ENCODE data around the gene ZNF350.

ZNF350 gene

GRCh38 chr19:52022193-52022592 lies 35.6 kb upstream of the ZNF350 start:
- TF ChIP-seq SIN3A (IDR thresholded peaks at IDR 0.05; ENCODE audit: borderline replicate concordance, insufficient read depth, low read length) (no peak), POLR2AphosphoS5 (IDR thresholded peaks at IDR 0.05; ENCODE audit: low read depth, low read length) (no peak), TAF1 (IDR thresholded peaks at IDR 0.05; ENCODE audit: borderline replicate concordance, insufficient read depth, low read length) (no peak), REST (IDR thresholded peaks at IDR 0.05; ENCODE audit: insufficient read depth in 1 of 2, low read depth in 2 of 2, low read length in 2 of 2) (no peak), FOXP2 (optimal IDR thresholded peaks at IDR 0.05; ENCODE audit: borderline replicate concordance, extremely low read depth, extremely low read length, insufficient read depth) (no peak)

DNA sequence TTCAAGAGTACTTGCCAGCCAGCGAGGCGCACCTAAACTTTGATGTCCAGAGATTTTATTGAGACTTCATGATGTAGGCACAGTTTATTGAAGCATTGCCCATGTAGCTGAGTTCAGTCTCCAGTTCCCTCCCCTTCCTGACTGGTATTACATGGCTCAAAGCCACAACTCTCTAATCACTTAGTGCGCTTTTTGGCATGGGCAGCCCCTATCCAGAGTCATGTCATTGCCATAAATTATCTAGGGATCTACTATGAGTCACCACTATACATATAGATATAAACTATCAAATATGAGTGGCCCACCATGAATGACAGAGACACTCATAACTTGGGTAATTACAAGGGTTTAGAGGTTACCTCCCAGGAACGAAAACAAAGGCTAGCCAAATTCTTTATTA lies 33.9 kb upstream of the ZNF350 start:
- no peak for TF ChIP-seq SIN3A (IDR thresholded peaks at IDR 0.05; ENCODE audit: borderline replicate concordance, insufficient read depth, low read length)
- TF ChIP-seq FOXP2 (optimal IDR thresholded peaks at IDR 0.05; ENCODE audit: borderline replicate concordance, extremely low read depth, extremely low read length, insufficient read depth), result no peak
- no peak for TF ChIP-seq REST (IDR thresholded peaks at IDR 0.05; ENCODE audit: insufficient read depth in 1 of 2, low read depth in 2 of 2, low read length in 2 of 2)
- TF ChIP-seq TAF1 (IDR thresholded peaks at IDR 0.05; ENCODE audit: borderline replicate concordance, insufficient read depth, low read length), result no peak
- TF ChIP-seq POLR2AphosphoS5 (IDR thresholded peaks at IDR 0.05; ENCODE audit: low read depth, low read length), result no peak

DNA sequence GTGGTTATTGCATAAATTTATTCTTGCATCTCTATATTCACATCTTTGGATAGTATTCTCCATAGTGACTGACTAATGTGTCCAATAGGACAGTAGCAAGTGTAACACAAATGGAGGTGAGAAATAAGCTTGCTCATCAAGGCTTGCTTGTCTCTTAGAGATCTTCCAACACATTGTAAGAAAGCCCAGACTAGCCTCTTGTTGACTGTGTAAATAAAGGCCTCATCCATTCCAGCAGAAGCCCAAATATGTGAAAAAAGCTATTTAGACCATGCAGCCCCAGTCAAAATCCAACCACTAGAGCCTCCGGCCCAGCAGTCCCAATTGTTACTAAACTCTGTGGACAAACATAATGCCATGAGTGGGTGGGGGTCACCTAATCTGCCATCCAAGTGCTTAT lies 24.0 kb upstream of the ZNF350 start:
- TF ChIP-seq FOXP2 (optimal IDR thresholded peaks at IDR 0.05; ENCODE audit: borderline replicate concordance, extremely low read depth, extremely low read length, insufficient read depth), result no peak
- no peak for TF ChIP-seq SIN3A (IDR thresholded peaks at IDR 0.05; ENCODE audit: borderline replicate concordance, insufficient read depth, low read length)
- no peak for TF ChIP-seq POLR2AphosphoS5 (IDR thresholded peaks at IDR 0.05; ENCODE audit: low read depth, low read length)
- TF ChIP-seq REST (IDR thresholded peaks at IDR 0.05; ENCODE audit: insufficient read depth in 1 of 2, low read depth in 2 of 2, low read length in 2 of 2), result no peak
- no peak for TF ChIP-seq TAF1 (IDR thresholded peaks at IDR 0.05; ENCODE audit: borderline replicate concordance, insufficient read depth, low read length)

DNA sequence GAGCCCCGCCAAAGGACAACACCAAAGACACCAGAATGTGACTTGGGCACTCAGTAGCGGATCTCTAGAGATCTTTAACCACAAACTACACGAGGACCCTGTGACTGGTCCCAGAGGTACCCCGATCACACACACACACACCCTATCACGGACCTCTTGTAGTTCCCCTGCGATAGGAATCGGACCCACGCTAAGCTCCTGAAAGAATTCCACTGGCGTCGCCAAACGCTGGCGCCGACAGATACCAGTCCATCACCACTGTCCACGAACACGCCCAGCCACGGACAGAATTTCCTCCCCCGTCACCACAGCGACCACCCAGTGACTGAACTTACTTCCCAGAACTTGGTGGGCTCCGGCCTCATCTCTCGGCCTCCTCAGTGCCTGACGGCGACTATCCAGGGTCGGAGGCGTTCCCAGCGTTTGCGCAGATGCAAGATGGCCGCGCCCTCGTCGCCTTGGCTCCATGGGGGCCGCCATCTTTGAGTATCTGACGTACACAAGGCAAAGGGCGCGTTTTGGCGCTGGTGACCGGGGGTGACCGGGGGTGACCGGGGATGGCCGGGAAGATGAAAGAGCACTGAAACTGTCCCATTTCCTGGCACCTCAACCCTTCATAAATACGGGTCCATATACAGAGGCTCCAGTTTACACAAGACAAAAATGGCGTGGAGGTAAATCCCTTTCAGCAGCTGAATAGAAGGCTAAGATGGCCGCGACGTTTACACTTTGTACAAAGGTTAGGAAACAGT lies 21.3 kb upstream of the ZNF350 start, which contains the start of gene ZNF615:
Gene ZNF615 (minus strand): TSS at position 406 of the 752 bp plus-strand sequence. CDS start 4,500 bp downstream, outside the sequence.
- TF ChIP-seq SIN3A (IDR thresholded peaks at IDR 0.05; ENCODE audit: borderline replicate concordance, insufficient read depth, low read length) (no peak), FOXP2 (optimal IDR thresholded peaks at IDR 0.05; ENCODE audit: borderline replicate concordance, extremely low read depth, extremely low read length, insufficient read depth) (peak; percentile 21), TAF1 (IDR thresholded peaks at IDR 0.05; ENCODE audit: borderline replicate concordance, insufficient read depth, low read length) (no peak), POLR2AphosphoS5 (IDR thresholded peaks at IDR 0.05; ENCODE audit: low read depth, low read length) (0 out of 2 replicates have a peak, but pooled peaks have one; percentile 36), REST (IDR thresholded peaks at IDR 0.05; ENCODE audit: insufficient read depth in 1 of 2, low read depth in 2 of 2, low read length in 2 of 2) (no peak)
